ENCODE data around the gene HNRNPLL.

DNA sequence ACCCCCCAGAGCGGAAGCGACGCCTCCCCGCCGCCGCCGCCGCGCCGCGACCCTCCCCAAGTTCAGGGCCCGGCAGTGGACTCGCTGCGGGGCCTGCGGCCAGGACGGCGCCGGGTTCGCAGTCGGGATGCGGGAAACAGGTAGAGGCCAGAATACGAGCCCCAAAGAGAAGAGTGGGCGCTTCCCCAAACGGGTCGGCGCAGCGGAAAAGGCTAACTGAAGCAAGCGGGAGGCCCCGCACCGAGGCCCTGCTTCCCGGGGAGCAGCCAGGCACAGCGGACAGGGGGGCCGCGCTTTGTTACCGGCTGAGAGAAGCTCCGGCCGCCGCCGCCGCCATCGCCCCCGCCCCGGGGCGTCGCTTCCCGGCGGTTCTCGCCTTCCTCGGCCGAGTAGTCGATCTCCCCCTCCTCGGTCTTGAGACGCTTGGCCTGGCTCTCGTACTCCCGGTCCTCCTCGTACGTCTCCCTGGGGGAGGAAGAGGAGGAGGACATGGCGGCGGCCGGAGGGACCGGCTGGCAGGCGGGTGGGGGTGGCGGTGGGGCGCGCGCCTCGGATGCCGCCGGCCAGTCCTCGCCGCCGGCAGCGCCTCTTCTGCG lies 494 bp downstream of the HNRNPLL start:
- TF ChIP-seq, protein P1, sequence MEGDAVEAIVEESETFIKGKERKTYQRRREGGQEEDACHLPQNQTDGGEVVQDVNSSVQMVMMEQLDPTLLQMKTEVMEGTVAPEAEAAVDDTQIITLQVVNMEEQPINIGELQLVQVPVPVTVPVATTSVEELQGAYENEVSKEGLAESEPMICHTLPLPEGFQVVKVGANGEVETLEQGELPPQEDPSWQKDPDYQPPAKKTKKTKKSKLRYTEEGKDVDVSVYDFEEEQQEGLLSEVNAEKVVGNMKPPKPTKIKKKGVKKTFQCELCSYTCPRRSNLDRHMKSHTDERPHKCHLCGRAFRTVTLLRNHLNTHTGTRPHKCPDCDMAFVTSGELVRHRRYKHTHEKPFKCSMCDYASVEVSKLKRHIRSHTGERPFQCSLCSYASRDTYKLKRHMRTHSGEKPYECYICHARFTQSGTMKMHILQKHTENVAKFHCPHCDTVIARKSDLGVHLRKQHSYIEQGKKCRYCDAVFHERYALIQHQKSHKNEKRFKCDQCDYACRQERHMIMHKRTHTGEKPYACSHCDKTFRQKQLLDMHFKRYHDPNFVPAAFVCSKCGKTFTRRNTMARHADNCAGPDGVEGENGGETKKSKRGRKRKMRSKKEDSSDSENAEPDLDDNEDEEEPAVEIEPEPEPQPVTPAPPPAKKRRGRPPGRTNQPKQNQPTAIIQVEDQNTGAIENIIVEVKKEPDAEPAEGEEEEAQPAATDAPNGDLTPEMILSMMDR (IDR thresholded peaks at IDR 0.05) = no peak
- TF ChIP-seq JUND (IDR thresholded peaks at IDR 0.05) = no peak
- no peak for TF ChIP-seq TCF12 (IDR thresholded peaks at IDR 0.05)
- TF ChIP-seq, protein P2, sequence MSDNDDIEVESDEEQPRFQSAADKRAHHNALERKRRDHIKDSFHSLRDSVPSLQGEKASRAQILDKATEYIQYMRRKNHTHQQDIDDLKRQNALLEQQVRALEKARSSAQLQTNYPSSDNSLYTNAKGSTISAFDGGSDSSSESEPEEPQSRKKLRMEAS (IDR thresholded peaks at IDR 0.05; ENCODE audit: low read depth) = no peak; the same call in 1 of the 2 replicates
- 0 out of 2 replicates have a peak, but pooled peaks have one; percentile 20 for TF ChIP-seq TAF1 (IDR thresholded peaks at IDR 0.05; ENCODE audit: borderline replicate concordance, low read depth, low read length)
- no peak for TF ChIP-seq EZH2phosphoT487 (IDR thresholded peaks at IDR 0.05; ENCODE audit: borderline replicate concordance, low read depth)

Data from SK-N-SH (cell line).